MCF 10A (cell line): ENCODE measurements around the gene NPHP3. TPM values are rescaled to one million over a fixed set of nuclear protein-coding genes. Genes with fewer than 3 reads are reported as not detected.

Experiments
- BruUV-seq: library from RNA; stranded (reverse); fragments of 400-500 nt; replicated peaks from 2 replicates; lab custom pipeline; 2021; lab: Mats Ljungman, UMichigan
- CTCF ChIA-PET: fragments of 300-600 bp; sonication (Branson Sonifier 250); formaldehyde crosslinking; extraction: SDS; loops from one replicate; lab custom pipeline; 2021; ENCODE audit warnings: antibody characterized with exemption, inconsistent platforms; lab: Yijun Ruan, JAX
- POLR2A ChIA-PET: fragments of 300-600, 350-650 bp; sonication (Branson Sonifier 250); formaldehyde crosslinking; extraction: SDS; loops from one replicate; lab custom pipeline; 2020; ENCODE audit warnings: antibody characterized with exemption, inconsistent platforms; lab: Yijun Ruan, JAX
- DNase-seq: peaks from one replicate; pipeline ENCODE4 v3.0.0-alpha.2; 2018; ENCODE audit not compliant: unreplicated experiment
- H3K27ac Mint-ChIP-seq: one replicate; pipeline ENCODE4 v1.8.0; 2022; ENCODE audit warnings: mild to moderate bottlenecking, low read depth, mixed read lengths; ENCODE audit not compliant: unreplicated experiment
- H3K27me3 Mint-ChIP-seq: one replicate; pipeline ENCODE4 v1.8.0; 2022; ENCODE audit warnings: mixed read lengths; ENCODE audit not compliant: insufficient read depth, unreplicated experiment
- H3K36me3 Mint-ChIP-seq: one replicate; pipeline ENCODE4 v1.8.0; 2022; ENCODE audit warnings: mild to moderate bottlenecking, moderate library complexity, mixed read lengths; ENCODE audit not compliant: insufficient read depth, unreplicated experiment
- H3K4me1 Mint-ChIP-seq: one replicate; pipeline ENCODE4 v1.8.0; 2022; ENCODE audit warnings: mixed read lengths; ENCODE audit not compliant: insufficient read depth, unreplicated experiment
- H3K4me3 Mint-ChIP-seq: one replicate; pipeline ENCODE4 v1.8.0; 2022; ENCODE audit warnings: mild to moderate bottlenecking, moderate library complexity, mixed read lengths; ENCODE audit not compliant: unreplicated experiment
- H3K9me3 Mint-ChIP-seq: one replicate; pipeline ENCODE4 v1.8.0; 2022; ENCODE audit warnings: mixed read lengths; ENCODE audit not compliant: unreplicated experiment
- intact Hi-C: fragments of 100-400 bp; cut with micrococcal nuclease; formaldehyde crosslinking; loops from 2 replicates; pipeline ENCODE4 v1.14.1; 2022
- total RNA-seq: library from RNA; stranded (reverse); gene quantifications from 2 replicates; pipeline ENCODE4 v1.2.3, GENCODE V29; 2022
- TF ChIP-seq, protein P1 (sequence below): fragments of 200-600 bp; IDR thresholded peaks from one replicate; pipeline ENCODE4 v1.8.0; 2022; ENCODE audit warnings: antibody characterized with exemption, mild to moderate bottlenecking; ENCODE audit not compliant: unreplicated experiment

Gene NPHP3
- total RNA-seq, 1 experiment from 2014 or later, result 14.4 TPM

- CTCF ChIA-PET, result interaction anchor here (0.7 to 1.1 kb wide), 2 partner anchors 10 to 37 kb away, joined by 3 read pairs; no protein-coding TSS in a partner anchor
- no TSS peak for BruUV-seq
- DNase-seq, result no peak
- H3K27me3 Mint-ChIP-seq, result no peaks in the 10 kb centered on the region
- H3K27ac Mint-ChIP-seq, result no peak overlapping the region
- H3K4me3 Mint-ChIP-seq, result no peak overlapping the region
- H3K9me3 Mint-ChIP-seq, result no peaks in the 10 kb centered on the region
- peaks cover 57% of the 10 kb centered on the region for H3K36me3 Mint-ChIP-seq
- intact Hi-C loops, result no loop called here
- TF ChIP-seq, protein P1, sequence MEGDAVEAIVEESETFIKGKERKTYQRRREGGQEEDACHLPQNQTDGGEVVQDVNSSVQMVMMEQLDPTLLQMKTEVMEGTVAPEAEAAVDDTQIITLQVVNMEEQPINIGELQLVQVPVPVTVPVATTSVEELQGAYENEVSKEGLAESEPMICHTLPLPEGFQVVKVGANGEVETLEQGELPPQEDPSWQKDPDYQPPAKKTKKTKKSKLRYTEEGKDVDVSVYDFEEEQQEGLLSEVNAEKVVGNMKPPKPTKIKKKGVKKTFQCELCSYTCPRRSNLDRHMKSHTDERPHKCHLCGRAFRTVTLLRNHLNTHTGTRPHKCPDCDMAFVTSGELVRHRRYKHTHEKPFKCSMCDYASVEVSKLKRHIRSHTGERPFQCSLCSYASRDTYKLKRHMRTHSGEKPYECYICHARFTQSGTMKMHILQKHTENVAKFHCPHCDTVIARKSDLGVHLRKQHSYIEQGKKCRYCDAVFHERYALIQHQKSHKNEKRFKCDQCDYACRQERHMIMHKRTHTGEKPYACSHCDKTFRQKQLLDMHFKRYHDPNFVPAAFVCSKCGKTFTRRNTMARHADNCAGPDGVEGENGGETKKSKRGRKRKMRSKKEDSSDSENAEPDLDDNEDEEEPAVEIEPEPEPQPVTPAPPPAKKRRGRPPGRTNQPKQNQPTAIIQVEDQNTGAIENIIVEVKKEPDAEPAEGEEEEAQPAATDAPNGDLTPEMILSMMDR, result no peak
- H3K4me1 Mint-ChIP-seq, result peaks cover 8% of the 10 kb centered on the region
- POLR2A ChIA-PET, result interaction anchor here (1.2 kb wide), 1 partner anchor 29 kb away, joined by 5 read pairs; no protein-coding TSS in a partner anchor
Measured at GRCh38 chr3:132716372-132716771, 5.8 kb downstream of the NPHP3 start.

DNA sequence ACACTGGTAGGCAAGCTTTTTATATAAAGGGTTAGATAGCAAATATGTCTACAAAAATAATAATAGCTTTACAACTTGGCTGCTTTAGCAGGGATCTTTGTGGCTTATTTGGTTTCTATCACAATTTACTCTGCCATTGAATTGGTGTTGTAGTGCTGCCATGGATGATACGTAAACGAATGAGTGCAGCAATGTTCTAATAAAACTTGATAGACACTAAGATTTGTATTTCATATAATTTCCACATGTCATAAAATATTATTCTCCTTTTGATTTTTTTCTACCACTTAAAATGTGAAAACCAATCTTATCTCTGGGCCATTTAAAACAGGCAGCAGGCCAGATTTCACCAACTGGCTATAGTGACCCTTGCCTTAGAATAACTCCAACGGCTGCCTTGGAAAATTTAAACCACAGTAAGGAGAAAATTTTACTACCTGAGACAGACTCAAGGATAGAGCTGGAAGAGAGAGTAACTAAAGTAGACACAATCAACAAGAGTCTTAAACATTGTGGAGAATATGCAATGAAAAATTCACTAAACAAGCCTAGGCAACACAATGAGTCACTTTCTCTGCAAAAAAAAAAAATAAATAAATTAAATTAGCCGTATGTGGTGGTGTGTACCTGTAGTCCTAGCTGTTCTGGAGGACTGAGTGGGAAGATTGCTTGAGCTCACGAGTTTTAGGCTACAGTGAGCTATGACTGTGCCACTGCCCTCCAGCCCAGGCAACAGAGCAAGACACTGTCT lies 8.1 kb downstream of the NPHP3 start:
- CTCF ChIA-PET, result interaction anchor here (0.8 kb wide), 2 partner anchors 149 to 749 kb away, joined by 3 to 6 read pairs; no protein-coding TSS in a partner anchor
- Mint-ChIP-seq H3K4me3 (no peak overlapping the region), H3K27ac (no peak overlapping the region), H3K27me3 (no peaks in the 10 kb centered on the region), H3K9me3 (no peaks in the 10 kb centered on the region), H3K36me3 (peaks cover 73% of the 10 kb centered on the region), H3K4me1 (no peaks in the 10 kb centered on the region)
- no TSS peak for BruUV-seq
- no peak for DNase-seq
- POLR2A ChIA-PET, result interaction anchor here (1.5 kb wide), 1 partner anchor 24 kb away, joined by 3 read pairs; no protein-coding TSS in a partner anchor
- TF ChIP-seq, protein P1, result no peak
- intact Hi-C loops, result no loop called here

DNA sequence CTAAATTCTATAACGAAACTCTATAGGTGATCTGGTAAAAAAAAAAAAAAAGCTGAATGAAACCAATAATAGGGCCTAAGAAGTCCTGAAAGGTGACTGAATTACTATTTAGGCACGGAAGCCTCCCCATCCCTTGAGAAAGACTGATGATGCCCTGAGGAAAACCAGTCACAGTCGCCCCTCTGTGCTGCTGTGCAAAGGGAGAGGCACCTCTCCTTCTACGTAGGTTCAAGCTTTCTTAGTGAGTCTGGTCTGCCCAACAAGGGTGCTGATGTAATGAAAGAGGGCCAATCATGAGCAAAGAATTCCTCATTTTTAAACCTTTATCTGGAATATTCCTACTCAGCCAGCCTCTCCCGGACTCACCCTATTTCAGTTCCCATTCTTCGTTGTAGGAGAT lies 11.9 kb downstream of the NPHP3 start:
- intact Hi-C loops, result no loop called here
- no peak overlapping the region for H3K27ac Mint-ChIP-seq
- CTCF ChIA-PET, result interaction anchor here (0.5 kb wide), 1 partner anchor 70 kb away, joined by 3 read pairs; no protein-coding TSS in a partner anchor

GRCh38 chr3:132709761-132710160 lies 12.4 kb downstream of the NPHP3 start:
- BruUV-seq, result no TSS peak

More for the DNA sequence above, 11.9 kb downstream of the NPHP3 start:
- Mint-ChIP-seq H3K36me3 (peaks cover 69% of the 10 kb centered on the region), H3K4me1 (no peaks in the 10 kb centered on the region), H3K4me3 (no peak overlapping the region), H3K9me3 (no peaks in the 10 kb centered on the region), H3K27me3 (no peaks in the 10 kb centered on the region)
- DNase-seq, result no peak
- POLR2A ChIA-PET, result interaction anchor here (0.6 to 1.2 kb wide), 2 partner anchors 11 to 202 kb away, joined by 4 read pairs; partner anchors contain the start of gene NPHP3
- no TSS peak for BruUV-seq
- TF ChIP-seq, protein P1, result no peak

More at GRCh38 chr3:132709761-132710160, 12.4 kb downstream of the NPHP3 start:
- intact Hi-C loops, result no loop called here
- POLR2A ChIA-PET, result interaction anchor here (1.2 kb wide), 1 partner anchor 12 kb away, joined by 4 read pairs; the partner anchor contains the start of gene NPHP3
- CTCF ChIA-PET, result interaction anchor here (0.7 kb wide), 1 partner anchor 185 kb away, joined by 3 read pairs; no protein-coding TSS in a partner anchor
- TF ChIP-seq, protein P1, result no peak
- Mint-ChIP-seq H3K4me3 (no peak overlapping the region), H3K9me3 (no peaks in the 10 kb centered on the region), H3K36me3 (peaks cover 75% of the 10 kb centered on the region), H3K27ac (no peak overlapping the region), H3K4me1 (no peaks in the 10 kb centered on the region), H3K27me3 (no peaks in the 10 kb centered on the region)
- DNase-seq, result no peak
